ENCODE measurements around the gene PRR14L.

DNA sequence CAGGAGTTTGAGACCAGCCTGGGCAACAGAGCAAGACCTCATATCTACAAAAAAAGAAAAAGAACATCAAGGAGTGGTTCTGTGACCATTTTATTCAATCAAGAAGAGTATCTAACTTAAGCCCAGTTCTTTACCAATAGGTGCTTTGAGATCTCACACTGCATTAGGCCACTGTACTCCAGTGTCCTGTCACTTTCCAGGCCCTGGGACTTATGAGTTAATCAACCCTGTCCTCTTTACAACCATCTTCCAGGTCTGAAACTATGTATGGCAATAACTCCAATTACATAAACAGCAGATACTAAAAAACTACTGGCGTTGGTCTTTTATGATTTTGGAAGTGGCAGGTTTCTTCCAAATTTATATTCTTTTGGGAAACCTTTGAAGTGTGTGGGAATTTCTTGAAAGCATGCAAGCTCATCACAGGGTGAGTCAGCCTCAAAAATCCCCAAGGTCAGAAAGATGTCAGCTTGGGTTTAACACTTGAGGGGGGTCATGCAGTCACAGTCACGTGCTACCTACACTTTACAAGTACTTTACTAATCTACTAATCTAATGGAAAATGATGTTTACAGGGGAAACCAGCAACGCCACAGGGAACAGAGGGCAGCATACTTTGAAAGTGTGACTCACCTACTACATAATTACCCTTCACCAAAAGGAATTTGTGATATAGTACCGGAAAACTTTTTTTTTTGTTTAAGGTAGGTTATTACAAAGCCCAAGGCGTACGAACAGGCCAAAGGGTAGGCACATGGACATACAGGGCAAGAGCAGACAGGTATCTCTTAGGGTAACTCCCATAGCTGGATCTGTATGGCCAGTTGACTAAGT, 103.5 kb downstream of the PRR14L start:
- TF ChIP-seq CTCF (IDR thresholded peaks at IDR 0.05 in 8 of 11, conservative IDR thresholded peaks at IDR 0.05 in 3 of 11) (no peak), POLR2AphosphoS5 (IDR thresholded peaks at IDR 0.05) (no peak)
